ENCODE measurements around the gene FKBP1B.
"Not testable (repeated sequence)": the region's sequence is repeated elsewhere in the genome, so short reads cannot be mapped to it uniquely, and the experiment has no call there.

The FKBP1B gene

DNA sequence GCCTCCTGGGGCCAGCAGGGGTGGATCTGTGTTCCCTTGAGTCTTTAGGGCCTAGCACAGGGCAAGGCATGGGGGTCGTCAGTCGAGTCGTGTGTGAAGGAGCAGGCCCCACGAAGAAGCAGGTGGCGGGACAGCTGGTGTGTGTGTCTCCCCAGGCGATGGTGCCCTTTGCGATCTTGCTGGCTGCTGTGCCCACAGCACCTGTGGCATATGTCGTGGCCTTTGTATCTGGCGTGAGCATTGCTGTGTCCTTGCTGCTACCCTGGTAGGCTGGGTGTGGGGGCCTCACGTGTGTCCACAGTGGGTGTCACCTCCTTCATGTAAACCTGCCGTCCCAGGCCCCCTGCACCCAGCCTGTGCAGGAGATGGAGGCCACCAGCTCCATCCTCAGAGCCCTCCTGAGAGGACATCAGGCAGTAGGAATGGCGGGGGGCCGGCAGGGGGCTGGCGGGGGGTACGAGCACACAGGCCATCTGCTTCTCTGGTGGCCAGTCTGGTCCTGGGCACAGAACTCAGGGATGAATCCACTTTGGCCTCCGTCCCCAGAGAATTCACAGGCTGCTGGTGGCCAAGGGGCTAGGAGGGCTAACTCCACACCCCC is 26.5 kb upstream of the FKBP1B start:
- no peak overlapping the region for H3K4me3 ChIP-seq
- DNase-seq (ENCODE audit: low spot score) = no peak
- TF ChIP-seq, protein P1, sequence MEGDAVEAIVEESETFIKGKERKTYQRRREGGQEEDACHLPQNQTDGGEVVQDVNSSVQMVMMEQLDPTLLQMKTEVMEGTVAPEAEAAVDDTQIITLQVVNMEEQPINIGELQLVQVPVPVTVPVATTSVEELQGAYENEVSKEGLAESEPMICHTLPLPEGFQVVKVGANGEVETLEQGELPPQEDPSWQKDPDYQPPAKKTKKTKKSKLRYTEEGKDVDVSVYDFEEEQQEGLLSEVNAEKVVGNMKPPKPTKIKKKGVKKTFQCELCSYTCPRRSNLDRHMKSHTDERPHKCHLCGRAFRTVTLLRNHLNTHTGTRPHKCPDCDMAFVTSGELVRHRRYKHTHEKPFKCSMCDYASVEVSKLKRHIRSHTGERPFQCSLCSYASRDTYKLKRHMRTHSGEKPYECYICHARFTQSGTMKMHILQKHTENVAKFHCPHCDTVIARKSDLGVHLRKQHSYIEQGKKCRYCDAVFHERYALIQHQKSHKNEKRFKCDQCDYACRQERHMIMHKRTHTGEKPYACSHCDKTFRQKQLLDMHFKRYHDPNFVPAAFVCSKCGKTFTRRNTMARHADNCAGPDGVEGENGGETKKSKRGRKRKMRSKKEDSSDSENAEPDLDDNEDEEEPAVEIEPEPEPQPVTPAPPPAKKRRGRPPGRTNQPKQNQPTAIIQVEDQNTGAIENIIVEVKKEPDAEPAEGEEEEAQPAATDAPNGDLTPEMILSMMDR (IDR thresholded peaks at IDR 0.05) = no peak
- no peak overlapping the region for H3K27ac ChIP-seq

DNA sequence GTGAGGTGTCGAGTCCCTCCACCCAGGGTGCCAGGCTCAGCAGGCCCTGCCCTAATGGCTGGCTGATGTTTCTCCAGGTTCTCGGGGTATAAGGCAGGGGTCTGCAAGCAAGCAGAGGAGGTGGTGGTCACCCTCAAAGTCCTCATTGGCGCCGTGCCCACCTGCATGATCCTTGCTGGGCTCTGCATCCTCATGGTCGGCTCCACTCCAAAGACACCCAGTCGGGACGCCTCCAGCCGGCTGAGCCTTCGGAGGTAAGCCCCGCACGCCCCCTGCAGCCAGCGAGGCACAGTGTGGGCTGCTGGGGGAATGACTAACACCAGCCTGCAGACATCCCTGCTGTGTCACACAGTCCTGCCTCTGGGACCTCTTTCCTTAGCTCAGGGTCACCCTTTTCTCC is 25.5 kb upstream of the FKBP1B start:
- H3K4me3 ChIP-seq = no peak overlapping the region
- H3K27ac ChIP-seq = no peak overlapping the region
- no peak for DNase-seq (ENCODE audit: low spot score)
- TF ChIP-seq, protein P1 (IDR thresholded peaks at IDR 0.05) = no peak

DNA sequence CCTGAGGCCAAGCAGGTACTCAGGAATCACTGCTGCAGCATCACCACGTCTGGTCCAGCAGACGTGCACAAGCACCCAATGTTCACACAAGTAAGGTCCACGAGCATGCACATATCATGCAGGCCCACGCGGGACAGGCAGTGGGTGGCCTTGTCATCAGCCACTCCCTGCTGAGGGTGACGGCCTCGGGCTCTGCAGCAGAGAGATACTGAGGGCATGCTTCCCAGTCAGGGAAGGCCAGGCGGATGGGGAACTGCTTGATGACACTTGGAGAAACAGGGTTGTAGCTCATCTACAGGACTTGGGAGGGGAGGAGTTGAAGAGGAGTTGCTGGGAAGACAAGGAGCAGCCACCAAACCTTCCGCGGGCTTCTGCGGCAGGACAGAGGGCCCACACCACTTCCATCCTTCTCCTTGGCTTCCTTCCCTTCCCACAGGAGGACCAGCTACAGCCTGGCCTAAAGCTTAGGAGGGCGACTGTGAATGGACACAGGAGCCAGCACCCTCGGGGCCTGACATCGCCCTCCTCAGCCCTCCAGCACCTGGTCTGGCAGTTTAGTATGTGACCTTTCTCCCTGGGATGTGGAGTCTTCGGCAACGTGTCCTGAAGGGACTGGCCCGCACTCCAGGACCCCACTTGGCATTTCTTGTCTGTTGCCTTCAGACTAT is 24.4 kb upstream of the FKBP1B start:
- TF ChIP-seq, protein P1 (IDR thresholded peaks at IDR 0.05) = no peak
- no peak for DNase-seq (ENCODE audit: low spot score)

DNA sequence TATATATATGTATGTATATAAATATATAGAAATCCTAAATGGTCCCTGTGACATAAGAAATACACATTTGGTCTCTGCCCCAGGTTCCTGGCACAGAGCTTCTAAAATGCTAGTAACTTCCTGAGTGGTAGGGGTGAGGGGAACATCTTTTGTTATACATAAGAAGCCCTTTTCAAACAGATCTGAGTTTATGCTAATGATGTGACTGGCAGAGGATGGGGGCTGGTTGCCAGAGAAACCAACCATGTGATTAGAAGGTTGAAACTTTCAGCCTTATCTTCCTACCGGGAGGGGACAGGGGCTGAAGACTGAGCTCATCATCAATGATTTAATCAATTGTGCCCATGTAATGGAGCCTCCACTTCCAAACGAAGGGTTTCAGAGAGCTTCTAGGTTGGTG is 23.3 kb upstream of the FKBP1B start:
- Histone ChIP-seq H3K27ac (no peak overlapping the region), H3K4me3 (no peak overlapping the region)
- no peak for DNase-seq (ENCODE audit: low spot score)
- TF ChIP-seq, protein P1 (IDR thresholded peaks at IDR 0.05) = no peak

More for the DNA sequence above, 24.4 kb upstream of the FKBP1B start:
- H3K27ac ChIP-seq = no peak overlapping the region
- no peak overlapping the region for H3K4me3 ChIP-seq

DNA sequence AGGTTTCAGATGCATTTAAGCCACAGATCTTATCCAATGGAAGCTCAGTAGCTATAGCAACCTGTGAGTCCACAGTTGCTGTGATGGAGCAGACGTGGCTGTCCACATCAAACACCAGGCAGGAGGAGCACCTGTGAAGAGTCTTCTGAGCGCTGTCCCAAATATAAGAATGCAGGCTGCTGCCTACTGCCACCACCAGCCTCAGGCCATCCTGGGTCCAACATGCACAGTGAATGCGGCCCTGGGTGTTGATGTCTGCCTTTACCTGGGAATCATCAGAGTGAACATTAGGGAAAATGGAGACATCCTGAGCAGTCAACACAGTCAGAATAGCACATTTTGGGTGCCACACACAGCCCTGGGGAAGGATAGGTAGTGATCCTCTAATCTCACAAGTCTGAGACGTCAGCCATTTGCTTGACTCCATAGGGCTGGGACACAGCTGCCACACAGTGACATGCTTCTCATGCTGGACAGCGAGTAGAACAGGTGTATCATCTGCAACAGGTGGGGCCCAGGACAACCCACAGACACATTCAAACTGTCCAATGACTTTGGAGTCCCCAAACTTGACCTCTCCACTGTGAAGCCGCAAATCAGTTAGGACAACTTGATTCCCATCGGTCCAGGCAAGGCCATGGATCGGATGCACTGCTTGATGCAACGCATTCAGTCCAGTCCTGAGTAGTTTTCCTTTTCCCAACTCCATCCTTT is 10.6 kb upstream of the FKBP1B start:
- no peak for DNase-seq (ENCODE audit: low spot score)
- H3K27ac ChIP-seq = no peak overlapping the region

DNA sequence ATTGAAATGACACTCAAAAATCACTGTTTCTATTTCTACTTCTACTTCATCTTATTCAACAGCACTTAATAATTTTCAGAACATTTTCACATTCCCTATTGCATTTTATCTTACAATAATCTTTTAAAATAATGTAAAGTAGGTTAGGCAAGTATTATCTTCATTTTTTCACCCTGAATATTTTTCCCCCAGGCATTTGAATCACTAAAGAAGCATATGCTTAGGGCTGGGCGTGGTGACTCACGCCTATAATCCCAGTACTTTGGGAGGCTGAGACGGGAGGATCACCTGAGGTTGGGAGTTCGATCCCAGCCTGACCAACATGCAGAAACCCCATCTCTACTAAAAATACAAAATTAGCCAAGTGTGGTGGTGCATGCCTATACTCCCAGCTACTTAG is 9.0 kb upstream of the FKBP1B start:
- TF ChIP-seq, protein P1 (IDR thresholded peaks at IDR 0.05) = no peak
- no peak overlapping the region for H3K4me3 ChIP-seq

More for the DNA sequence above, 10.6 kb upstream of the FKBP1B start:
- H3K4me3 ChIP-seq = no peak overlapping the region
- TF ChIP-seq, protein P1 (IDR thresholded peaks at IDR 0.05) = no peak

DNA sequence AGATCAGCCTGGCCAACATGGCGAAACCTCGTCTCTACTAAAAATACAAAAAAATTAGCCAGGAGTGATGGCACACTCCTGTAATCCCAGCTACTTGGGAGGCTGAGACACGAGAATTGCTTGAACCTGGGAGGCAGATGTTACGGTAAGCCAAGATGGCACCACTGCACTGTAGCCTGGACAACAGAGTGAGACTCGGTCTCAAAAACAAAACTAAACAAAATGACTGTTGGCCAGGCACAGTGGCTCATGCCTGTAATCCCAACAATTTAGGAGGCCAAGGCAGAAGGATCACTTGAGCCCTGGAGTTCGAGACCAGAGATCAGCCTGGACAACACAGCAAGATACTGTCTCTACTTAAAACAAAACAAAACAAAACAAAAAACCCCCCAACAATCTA is 6.4 kb upstream of the FKBP1B start:
- not testable (repeated sequence) for H3K4me3 ChIP-seq; H3K27ac ChIP-seq; DNase-seq (ENCODE audit: low spot score)

More for the DNA sequence above, 9.0 kb upstream of the FKBP1B start:
- no peak for DNase-seq (ENCODE audit: low spot score)
- no peak overlapping the region for H3K27ac ChIP-seq

All from coronary artery (tissue), 2 donors.